ENCODE measurements around the gene DCAF12. TPM values are rescaled to one million over a fixed set of nuclear protein-coding genes. Genes with fewer than 3 reads are reported as not detected.

The DCAF12 gene
- total RNA-seq, 6 donors from 2014 or later: 17.8 to 41.0 (median 34.0) TPM

DNA sequence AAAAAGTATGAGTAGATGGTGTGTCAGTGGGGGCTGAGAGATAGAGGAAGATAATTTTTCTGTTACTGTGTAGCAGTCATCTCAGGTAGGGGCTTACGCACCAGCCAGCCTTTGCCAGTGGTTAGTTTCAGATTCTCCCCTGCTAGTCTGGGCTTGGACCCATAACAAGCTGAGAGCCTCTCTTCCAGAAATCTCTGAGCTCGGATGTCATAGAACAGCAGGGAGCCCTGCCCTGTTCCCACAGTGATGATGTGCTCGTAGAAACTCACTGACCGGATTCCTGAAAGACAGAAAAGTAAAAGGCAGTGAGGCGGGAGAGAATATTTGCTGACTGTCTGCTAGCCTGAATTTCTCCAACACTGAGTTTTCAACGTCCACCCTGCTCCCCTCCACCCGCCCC is 37.2 kb downstream of the DCAF12 start:
- Histone ChIP-seq H3K9me3 (no peaks in the 10 kb centered on the region), H3K27me3 (no peaks in the 10 kb centered on the region), H3K4me1 (no peaks in the 10 kb centered on the region), H3K27ac (no peak overlapping the region), H3K4me3 (no peak overlapping the region), H3K36me3 (peaks cover 54 to 90% (median 71%) of the 10 kb centered on the region in 4 donors)
- TF ChIP-seq, protein P1, sequence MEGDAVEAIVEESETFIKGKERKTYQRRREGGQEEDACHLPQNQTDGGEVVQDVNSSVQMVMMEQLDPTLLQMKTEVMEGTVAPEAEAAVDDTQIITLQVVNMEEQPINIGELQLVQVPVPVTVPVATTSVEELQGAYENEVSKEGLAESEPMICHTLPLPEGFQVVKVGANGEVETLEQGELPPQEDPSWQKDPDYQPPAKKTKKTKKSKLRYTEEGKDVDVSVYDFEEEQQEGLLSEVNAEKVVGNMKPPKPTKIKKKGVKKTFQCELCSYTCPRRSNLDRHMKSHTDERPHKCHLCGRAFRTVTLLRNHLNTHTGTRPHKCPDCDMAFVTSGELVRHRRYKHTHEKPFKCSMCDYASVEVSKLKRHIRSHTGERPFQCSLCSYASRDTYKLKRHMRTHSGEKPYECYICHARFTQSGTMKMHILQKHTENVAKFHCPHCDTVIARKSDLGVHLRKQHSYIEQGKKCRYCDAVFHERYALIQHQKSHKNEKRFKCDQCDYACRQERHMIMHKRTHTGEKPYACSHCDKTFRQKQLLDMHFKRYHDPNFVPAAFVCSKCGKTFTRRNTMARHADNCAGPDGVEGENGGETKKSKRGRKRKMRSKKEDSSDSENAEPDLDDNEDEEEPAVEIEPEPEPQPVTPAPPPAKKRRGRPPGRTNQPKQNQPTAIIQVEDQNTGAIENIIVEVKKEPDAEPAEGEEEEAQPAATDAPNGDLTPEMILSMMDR (IDR thresholded peaks at IDR 0.05): no peak
- TF ChIP-seq POLR2AphosphoS5 (IDR thresholded peaks at IDR 0.05): no peak
- no peak for TF ChIP-seq POLR2A (IDR thresholded peaks at IDR 0.05)
- no peak for TF ChIP-seq EP300 (IDR thresholded peaks at IDR 0.05)
- ATAC-seq (ENCODE audit: low FRiP score in 2 of 2): peak in 1 of 2 donors; percentile 49
- no peak for DNase-seq
- whole genome bisulfite sequencing, 2 donors: 95 to 98% methylated on average over 7 of the region's 7 CpGs

GRCh38 chr9:34087370-34087769 is 39.1 kb downstream of the DCAF12 start:
- peak overlapping the region in 3 of 4 donors; percentile 22 to 38 (median 38) for H3K27ac ChIP-seq
- H3K36me3 ChIP-seq: peaks cover 39 to 70% (median 53%) of the 10 kb centered on the region in 4 donors
- TF ChIP-seq POLR2A (IDR thresholded peaks at IDR 0.05) (no peak), EP300 (IDR thresholded peaks at IDR 0.05) (no peak), POLR2AphosphoS5 (IDR thresholded peaks at IDR 0.05) (no peak)
- TF ChIP-seq, protein P1 (IDR thresholded peaks at IDR 0.05): no peak
- no peak for DNase-seq
- no peaks in the 10 kb centered on the region for H3K9me3 ChIP-seq
- H3K4me3 ChIP-seq: no peak overlapping the region
- 19 to 22% methylated on average over 1 of the region's 1 CpG for WGBS, 2 donors
- ATAC-seq (ENCODE audit: low FRiP score in 2 of 2): no peak
- H3K27me3 ChIP-seq: no peaks in the 10 kb centered on the region
- H3K4me1 ChIP-seq: no peaks in the 10 kb centered on the region

GRCh38 chr9:34086864-34087263 is 39.6 kb downstream of the DCAF12 start:
- H3K9me3 ChIP-seq: no peaks in the 10 kb centered on the region
- no peak overlapping the region for H3K4me3 ChIP-seq
- H3K27ac ChIP-seq: peak overlapping the region in 2 of 4 donors; percentile 38 to 56
- ATAC-seq (ENCODE audit: low FRiP score in 2 of 2) (no peak), DNase-seq (no peak)
- H3K27me3 ChIP-seq: no peaks in the 10 kb centered on the region
- peaks cover 34 to 65% (median 50%) of the 10 kb centered on the region in 4 donors for H3K36me3 ChIP-seq
- no peaks in the 10 kb centered on the region for H3K4me1 ChIP-seq
- TF ChIP-seq, protein P1 (IDR thresholded peaks at IDR 0.05): no peak
- TF ChIP-seq EP300 (IDR thresholded peaks at IDR 0.05): no peak
- TF ChIP-seq POLR2AphosphoS5 (IDR thresholded peaks at IDR 0.05): no peak
- no peak for TF ChIP-seq POLR2A (IDR thresholded peaks at IDR 0.05)

DNA sequence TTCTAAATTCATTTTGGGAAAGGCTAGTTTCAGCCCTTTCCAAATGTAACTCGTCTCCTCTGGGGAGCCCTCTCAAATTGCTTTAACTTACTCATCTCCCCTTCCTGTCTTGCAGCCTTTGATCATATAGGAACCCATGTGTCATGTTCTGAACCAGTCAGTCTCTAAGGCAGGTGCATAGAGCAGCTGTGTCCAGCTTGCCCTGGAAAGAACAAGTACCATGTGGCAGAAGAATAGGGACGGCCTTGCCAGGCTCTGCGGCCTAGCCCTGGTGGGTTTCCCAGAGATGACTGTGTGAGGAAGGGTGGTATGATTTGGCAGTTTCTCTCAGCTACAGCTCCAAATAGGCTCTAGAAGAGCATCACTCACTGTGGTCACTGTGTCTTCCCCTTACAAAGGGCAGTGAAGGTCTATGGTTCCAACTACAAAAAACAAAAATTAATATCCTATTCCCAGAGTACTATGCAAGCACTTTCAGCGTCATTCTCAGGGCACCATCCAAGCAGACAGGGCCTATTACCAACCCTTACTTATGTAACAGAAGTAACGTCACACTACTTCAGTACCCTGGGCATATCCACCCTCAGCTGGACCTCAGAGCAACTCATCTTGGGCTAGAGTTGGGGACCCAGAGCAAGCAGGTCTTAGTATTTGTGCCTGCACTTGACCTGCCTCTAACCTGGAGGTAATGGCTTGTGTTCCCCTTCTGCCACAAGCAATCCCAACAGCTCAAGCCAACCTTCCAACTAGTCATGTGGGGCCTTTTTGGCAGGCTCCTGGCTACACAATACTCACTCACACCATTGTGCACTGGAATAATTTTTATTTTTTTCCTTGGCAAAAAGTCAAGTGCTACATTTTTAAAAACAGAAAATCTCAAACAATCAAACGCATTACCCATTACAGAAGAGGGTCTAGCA is 40.7 kb downstream of the DCAF12 start:
- H3K4me1 ChIP-seq: no peaks in the 10 kb centered on the region
- H3K27ac ChIP-seq: peak overlapping the region in 3 of 4 donors; percentile 34 to 56 (median 49)
- peaks cover 25 to 55% (median 43%) of the 10 kb centered on the region in 4 donors for H3K36me3 ChIP-seq
- WGBS, 2 donors: 87 to 89% methylated on average over 6 of the region's 6 CpGs
- no peak for ATAC-seq (ENCODE audit: low FRiP score in 2 of 2)
- no peaks in the 10 kb centered on the region for H3K9me3 ChIP-seq
- DNase-seq: no peak
- H3K4me3 ChIP-seq: no peak overlapping the region
- TF ChIP-seq POLR2AphosphoS5 (IDR thresholded peaks at IDR 0.05) (no peak), POLR2A (IDR thresholded peaks at IDR 0.05) (no peak), EP300 (IDR thresholded peaks at IDR 0.05) (no peak)
- TF ChIP-seq, protein P1 (IDR thresholded peaks at IDR 0.05): no peak
- H3K27me3 ChIP-seq: no peaks in the 10 kb centered on the region
